DOHH2 (cell line): ENCODE data around the gene CASKIN1.

Experiments
- CTCF ChIP-seq: fragments of 200-600 bp; sonication (generic); IDR thresholded peaks from one replicate; pipeline ENCODE4 v1.5.1; 2014; ENCODE audit warnings: antibody characterized with exemption, mild to moderate bottlenecking, low read depth, low read length; ENCODE audit not compliant: poor library complexity, severe bottlenecking
- EZH2phosphoT487 ChIP-seq: fragments of 200-600 bp; sonication (generic); IDR thresholded peaks from 2 replicates; pipeline ENCODE4 v1.6.1; 2017; ENCODE audit warnings: borderline replicate concordance, mild to moderate bottlenecking, antibody characterized with exemption, low read length, moderate library complexity, mixed read lengths

DNA sequence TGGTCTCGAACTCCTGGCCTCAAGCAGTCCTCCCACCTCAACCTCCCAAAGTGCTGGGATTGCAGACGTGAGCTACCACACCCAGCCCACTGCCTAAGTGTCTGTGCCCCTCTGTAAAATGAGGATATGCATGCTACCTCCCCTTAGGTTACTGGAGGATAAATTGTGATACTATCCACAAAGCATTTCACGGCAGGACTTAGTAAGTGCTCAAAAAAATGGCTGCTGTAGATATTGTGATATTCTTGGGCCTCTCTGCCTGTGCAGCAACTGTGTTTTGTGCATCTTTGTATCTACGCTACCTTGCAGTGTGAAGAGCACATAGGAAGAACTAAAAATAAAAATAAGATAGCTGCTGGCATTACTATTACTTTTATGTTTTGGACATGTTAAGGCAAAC is 1.9 kb upstream of the CASKIN1 start:
- TF ChIP-seq CTCF (no peak), EZH2phosphoT487 (no peak)
